Measurements from ENCODE around the gene P2RY2.

- TF ChIP-seq POLR2A (IDR thresholded peaks at IDR 0.05; ENCODE audit: low read depth, low read length), result no peak
- no peak for TF ChIP-seq POU2F2 (IDR thresholded peaks at IDR 0.05; ENCODE audit: low read depth, low read length)
- TF ChIP-seq TAF1 (IDR thresholded peaks at IDR 0.05; ENCODE audit: low read depth, low read length), result no peak
- TF ChIP-seq SPI1 (IDR thresholded peaks at IDR 0.05; ENCODE audit: low read depth, low read length), result no peak
Observed at GRCh38 chr11:73177380-73177777, 40.7 kb upstream of the P2RY2 start.
